HFF-Myc (cell line): ENCODE data around the gene EXOC6B.

Source experiments
- DNase-seq: peaks from one replicate; pipeline ENCODE4 v3.0.0-alpha.2; 2011; ENCODE audit warnings: low read depth; ENCODE audit errors: extremely low read depth
- H3K4me3 ChIP-seq: replicated peaks from 2 replicates; pipeline ENCODE4 v1.5.1; 2011; ENCODE audit warnings: low read depth, mild to moderate bottlenecking, control low read depth, low read length
- CTCF ChIP-seq: IDR thresholded peaks from 2 replicates; pipeline ENCODE4 v1.5.1; 2012; ENCODE audit warnings: mild to moderate bottlenecking, low read depth, low read length, control low read depth; ENCODE audit errors: missing control alignments

The EXOC6B gene

DNA sequence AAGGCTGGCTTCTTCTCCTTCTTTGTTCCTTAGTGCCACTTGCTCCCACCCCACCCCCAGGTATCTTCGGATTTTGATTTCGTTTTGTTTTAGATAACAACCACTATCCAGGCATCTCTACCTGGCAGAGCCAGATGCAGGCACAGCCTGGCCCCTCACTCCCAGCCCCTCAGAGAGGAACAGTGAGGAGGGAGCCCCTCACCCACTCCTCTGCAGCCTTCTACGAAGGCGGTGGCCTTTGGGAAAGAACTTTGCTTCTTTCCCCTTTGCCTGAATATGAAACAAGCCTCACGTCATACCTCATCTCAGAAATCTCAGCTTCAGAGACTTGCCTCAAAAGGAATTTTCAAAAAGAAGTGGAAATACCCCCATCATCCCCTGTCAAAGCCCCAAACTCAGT lies 671.9 kb downstream of the EXOC6B start:
- TF ChIP-seq CTCF = no peak
- H3K4me3 ChIP-seq = no peak overlapping the region
- no peak for DNase-seq

- TF ChIP-seq CTCF = no peak
- no peak for DNase-seq
- no peak overlapping the region for H3K4me3 ChIP-seq
Observed at GRCh38 chr2:72153026-72153791, 672.6 kb downstream of the EXOC6B start.

- no peak for TF ChIP-seq CTCF
- H3K4me3 ChIP-seq = no peak overlapping the region
- no peak for DNase-seq
Observed at GRCh38 chr2:72150861-72151356, 674.9 kb downstream of the EXOC6B start.

GRCh38 chr2:72150157-72150860 lies 675.5 kb downstream of the EXOC6B start:
- DNase-seq = peak; percentile 56

DNA sequence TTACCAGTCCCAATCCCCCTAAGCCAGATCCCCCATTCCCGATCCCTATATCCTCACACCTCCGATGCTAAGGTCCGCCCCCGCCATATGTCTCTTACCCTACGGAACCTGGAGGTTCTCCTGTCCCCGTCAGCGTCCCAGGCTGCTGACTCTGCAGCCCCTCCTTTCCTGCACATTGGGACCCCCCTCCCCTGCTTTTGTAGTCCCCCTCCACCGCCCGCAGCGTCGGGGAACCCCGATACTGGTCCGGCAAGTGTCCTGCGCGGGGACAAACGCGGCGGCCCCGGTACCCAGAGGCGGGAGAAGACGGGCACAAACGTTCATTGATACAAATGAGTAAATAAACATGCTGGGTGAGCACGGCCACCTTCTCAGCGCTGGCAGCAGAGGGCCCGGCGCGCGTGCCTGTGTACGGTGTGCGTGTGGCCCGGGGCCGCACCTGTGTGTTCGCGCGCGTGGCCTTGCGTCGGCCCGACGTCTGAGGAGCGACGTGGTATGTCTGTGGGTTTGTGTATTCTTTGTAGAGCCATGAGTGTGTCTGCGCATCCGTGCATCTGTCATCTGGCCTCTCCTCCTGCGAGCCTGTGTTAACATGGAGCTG lies 676.2 kb downstream of the EXOC6B start:
- peak overlapping the region; percentile 37 for H3K4me3 ChIP-seq
- DNase-seq = no peak
- TF ChIP-seq CTCF = no peak

More at GRCh38 chr2:72150157-72150860, 675.5 kb downstream of the EXOC6B start:
- peak; percentile 76 for TF ChIP-seq CTCF
- no peak overlapping the region; the same call in 1 of the 2 replicates for H3K4me3 ChIP-seq

DNA sequence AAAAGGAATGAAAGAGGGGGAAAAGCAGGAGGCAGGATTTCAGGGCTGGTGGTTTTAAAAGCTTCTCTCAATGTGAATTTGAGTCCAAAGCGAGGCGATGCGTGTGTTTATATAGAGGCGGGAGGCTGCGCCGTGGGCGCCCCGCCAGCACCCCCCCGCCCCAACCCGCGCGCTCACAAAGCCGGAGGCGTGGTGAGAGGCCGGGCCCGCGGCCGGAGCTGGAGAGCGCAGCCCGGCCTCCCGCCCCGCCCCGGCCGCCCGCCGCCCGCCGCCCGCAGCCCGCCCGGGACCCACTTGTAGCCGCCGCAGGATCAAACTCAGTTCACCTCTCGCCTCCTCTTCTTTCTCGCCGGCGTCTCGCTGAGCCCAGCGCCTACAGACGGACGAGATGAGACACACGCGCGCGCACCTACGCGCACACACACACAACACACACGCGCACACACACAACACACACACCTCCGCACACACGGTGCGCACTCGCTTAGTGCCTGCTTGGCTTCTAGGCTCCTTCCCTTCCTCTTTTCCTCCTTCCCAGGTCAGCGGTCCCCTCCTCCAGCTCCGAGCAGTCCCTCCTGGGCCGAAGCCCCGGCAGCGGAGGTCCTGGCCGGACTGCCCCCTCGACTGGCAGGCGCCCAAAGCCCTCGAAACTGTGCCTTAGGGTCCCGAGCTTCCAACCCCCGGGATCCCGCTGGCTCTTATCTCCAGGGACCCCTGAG lies 676.8 kb downstream of the EXOC6B start:
- DNase-seq = no peak
- no peak for TF ChIP-seq CTCF
- peak overlapping the region; percentile 37 for H3K4me3 ChIP-seq
